IPS DF 4.7 (cell line): Measurements from ENCODE around the gene UNC5A.

Experiments
- DNase-seq: peaks from one replicate; pipeline ENCODE4 v3.0.0-alpha.2; 2013; ENCODE audit warnings: low spot score; ENCODE audit errors: extremely low read depth

UNC5A gene

DNA sequence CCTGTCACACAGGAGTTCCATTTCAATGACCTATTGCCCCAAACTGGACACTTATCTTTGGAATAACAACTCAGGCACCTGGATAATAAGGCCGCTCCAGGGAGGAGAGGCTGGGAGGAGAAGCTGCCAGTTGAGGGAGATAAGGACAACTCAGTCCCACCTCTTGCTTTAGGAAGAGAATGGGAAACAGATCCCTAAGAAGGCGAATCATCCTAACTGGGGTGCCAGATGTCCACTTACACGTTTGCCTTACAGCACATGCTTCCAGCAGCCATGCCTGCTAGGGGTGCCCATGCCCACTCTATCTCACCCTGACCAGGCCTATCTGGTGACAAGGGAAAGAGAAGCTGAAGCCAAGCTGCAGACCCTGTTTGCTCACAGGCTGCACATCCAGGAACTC, 82.3 kb downstream of the UNC5A start:
- no peak for DNase-seq

- no peak for DNase-seq
Measured at GRCh38 chr5:176894298-176894697, 83.9 kb downstream of the UNC5A start.

DNA sequence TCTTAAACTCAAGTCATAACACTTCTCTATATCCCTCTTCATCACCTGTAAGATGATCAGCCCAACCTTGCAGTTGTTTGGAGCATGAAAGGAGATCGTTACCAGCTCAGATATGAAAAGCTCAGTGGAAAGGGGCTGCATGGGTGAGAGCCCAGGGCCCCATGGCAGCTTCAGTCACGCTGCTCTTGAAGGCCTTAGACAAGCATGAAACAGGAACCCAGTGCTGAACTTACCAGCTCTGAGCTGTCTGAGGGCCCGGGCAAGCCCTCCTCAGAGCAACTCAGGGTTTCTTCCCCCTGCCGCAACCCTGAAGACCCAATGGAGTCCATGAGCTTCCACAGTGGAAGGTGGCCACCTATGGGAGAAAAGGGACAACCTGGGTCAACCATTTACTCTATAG, 85.5 kb downstream of the UNC5A start:
- no peak for DNase-seq

- no peak for DNase-seq
Measured at GRCh38 chr5:176897263-176897662, 86.9 kb downstream of the UNC5A start.

DNA sequence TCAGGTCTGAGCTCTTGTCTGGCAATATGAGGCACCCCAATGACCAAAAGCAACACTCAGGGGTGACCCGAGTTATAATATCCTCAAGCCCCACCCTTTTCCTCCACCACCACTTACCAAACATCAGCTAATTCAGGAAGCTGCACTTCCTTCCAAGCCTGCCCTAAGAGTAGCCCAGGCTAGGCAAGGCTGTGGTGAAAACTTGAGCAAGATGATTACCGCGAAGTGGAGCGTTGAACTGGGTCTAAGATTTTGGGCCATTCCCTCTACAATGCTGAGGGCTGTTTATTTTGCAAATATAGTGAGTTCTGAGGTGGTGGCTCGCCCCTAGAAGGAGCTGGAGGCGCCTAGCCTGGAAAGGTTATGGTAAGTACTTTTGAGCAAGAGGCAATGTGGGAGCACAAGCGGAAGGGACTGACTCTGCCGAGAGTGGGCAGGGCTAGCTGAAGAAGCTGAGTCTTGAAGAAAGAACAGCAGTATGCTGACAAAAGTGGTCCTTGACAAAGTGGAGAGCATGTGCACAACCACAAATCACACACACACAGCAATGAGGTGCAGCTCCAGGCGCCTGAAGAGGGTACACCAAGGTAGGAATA, 89.0 kb downstream of the UNC5A start, which contains the start of gene HK3:
HK3 (minus strand) TSS at position 51 of the 596 bp plus-strand sequence. CDS start 3,187 bp downstream, outside the sequence.
- DNase-seq, result no peak

- no peak for DNase-seq
Measured at GRCh38 chr5:176899946-176900779, 89.8 kb downstream of the UNC5A start.

DNA sequence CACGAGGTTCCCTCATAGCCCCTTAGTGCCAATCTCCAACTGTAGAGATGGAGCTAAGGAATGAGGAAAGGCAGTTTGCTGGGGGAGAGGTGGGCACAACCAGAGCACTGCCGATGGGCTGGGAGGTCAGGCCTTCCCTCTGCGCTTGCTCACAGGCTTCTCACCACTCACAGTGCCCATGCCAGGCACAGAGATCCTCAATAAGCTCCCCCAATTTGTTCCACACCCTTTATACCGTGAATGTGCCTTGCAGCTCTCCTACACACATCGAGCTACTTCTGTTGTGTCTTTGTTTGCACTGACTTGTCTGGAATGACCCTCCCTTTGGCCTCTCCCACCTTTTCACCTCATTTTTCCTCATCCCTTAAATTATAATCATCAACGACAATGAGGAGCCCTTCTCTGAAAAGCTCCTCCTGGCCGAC, 90.4 kb downstream of the UNC5A start:
- DNase-seq, result no peak

DNA sequence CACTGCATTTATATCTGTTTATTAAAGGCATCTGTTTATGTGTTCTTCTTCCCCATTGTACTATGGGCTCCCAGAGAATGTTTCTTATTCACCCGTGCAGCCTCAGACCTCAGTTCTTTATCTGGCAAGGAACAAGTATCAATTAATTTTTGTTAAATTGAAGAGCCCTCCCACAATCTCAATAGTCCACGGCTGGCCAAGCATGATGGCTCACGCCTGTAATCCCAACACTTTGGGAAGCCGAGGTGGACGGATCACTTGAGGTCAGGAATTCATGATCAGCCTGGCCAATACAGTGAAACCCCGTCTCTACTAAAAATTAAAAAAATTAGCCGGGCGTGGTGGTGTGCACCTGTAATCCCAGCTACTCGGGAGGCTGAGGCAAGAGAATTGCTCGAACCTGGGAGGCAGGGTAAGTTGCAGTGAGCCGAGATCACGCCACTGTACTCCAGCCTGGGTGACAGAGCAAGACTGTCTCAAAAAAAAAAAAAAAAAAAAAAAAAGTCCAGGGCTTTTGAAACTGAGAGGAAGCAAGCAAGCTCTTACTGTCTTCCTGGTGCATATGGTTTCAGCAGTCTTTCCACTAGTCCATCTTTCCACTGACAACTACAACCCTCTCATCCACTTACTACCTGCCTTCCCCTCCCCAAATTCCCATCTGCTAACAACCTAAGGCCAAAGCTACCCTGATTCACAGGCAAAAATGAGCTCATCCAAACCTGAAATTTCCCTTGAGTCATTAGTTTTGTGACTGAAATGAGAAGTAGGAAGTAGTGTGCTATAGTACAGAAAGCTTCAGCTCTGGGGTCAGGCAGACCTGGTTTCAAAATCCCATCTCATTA, 91.1 kb downstream of the UNC5A start:
- no peak for DNase-seq

DNA sequence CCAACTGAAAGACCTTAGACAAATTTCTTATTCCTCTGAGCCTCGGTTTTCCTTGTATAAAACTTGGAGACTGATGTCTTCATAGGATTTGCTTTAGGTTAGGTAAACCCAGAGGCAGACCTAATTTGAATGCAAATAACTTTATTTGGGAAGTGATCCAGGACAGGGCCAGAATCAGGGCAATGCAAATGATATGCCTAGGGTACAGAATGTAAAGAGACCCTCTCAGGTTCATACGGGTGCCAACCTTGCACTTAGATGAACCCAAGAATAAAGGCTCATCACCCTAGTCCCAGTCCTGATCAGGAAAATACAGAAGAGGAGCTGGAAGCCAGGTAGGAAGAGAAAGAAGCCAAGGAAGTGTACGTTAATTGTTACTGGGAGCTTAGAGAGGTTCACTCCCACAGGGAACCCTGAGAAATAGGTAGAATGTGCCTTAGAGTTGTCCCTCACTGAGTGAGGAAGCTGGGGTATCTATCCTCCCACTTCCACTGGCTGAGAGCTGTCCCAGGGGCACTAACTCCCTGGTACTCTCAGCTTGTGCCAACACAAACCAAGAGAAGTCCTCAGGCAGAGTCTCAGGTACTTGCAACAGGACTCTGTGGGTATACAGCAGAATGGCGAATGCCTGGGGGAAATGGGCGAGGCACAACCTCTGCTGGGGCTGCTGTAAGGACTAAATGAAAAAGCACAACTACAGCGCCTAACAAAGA, 91.9 kb downstream of the UNC5A start:
- DNase-seq, result no peak

DNA sequence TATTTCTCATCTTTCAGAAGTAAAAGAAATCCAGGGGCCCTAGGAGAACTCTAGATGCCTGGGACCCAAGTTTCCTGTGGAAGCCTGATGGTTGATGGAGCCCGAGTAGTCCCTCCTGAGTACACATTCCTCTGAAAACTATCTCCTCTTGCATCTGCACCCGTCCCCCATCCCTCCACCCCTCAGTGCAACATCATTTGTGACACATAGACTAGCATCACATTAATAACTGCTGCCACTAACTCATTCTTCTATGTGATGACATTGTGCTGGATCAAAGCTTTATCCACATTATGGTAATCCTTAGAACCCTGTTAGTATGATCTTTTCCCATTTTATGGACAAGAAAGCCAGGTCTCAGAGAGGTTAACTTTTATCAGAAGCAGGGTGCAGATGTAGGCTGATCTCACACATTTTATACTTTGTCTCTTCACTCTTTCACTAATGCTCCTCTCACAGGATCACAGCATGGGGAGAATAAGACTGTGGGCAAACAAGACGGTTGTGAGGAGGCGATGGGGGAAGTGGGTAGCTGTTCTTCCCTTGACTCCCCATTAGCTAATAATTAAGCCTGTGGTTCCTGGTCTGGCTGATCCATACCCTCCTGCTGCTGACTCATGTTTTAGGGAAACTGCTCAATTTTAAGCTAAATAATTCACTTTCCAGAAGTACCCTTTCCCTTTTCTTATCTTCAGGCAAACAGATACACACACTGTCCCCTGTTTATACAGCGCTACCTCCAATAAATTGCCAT, 92.7 kb downstream of the UNC5A start:
- DNase-seq, result no peak

GRCh38 chr5:176904276-176904675, 93.9 kb downstream of the UNC5A start:
- DNase-seq, result no peak

DNA sequence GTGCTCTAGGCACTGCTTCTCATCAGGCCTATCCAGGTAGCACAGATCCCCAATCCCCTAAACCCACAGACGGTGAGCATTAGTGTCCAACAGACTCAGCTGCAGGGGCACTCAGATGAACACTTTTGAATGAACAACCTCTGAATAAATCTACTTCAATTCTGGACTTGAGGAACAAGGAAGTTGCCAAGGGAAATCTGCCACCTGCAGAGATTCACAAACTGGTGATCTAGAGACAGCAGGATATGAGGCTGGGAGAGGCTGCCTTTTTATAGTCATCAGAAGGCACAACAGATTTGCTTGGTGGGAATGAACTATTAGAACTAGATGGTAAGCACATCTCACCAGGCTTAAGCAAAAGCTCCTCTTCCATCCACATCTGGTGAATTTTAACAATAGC, 95.8 kb downstream of the UNC5A start:
- no peak for DNase-seq

DNA sequence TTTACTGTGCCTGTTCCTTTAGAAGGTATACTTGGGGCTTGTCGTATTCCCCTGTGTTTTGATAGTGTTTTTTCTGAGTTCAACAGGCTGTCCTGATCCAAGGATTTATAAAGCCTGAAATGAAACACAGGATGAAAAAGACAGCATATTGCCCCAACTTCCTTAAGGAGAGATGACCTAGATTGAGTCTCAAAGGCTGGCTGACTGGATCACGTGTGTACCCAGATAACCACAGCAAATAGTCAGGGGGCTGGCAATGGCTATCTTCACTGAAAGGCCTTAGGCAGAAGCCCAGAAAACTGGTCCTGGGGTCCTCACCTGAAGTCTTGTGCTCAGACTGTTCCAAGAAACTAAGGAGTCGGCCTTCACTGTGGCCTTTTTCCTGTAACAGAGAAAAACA, 96.4 kb downstream of the UNC5A start:
- no peak for DNase-seq

DNA sequence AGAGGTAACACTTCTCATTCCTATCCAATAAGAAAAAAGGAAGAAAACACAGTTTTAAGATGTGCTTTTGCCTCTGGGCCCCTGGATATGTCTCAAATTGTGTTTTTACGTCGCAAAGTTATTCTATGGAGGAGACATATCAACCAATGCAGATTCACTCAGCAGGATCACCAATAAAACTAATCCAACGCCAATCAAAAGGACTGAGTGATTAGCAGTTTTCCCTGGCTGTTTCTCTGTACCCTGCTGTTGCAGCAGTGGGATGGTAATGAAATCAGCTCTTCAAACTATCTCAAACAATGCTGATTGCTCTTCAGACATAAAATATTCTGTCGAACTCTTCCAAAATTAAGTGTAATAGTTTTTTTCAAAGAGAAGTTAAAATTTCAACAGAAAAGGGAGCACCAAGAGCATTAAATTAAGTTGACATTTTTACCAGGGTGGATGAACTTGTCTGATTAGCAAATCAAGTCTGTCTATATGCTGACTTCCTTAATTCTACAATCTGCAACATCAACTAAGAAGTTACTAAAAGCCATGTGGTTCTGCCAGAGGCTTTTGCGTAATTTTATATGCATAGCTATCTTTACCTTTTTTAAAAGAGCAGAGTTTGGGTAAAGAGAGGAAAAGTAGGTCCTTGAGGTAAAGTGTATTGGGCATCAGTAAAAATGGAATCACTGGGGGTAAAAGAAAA, 98.5 kb downstream of the UNC5A start:
- no peak for DNase-seq

GRCh38 chr5:176912115-176912514, 101.8 kb downstream of the UNC5A start:
- no peak for DNase-seq

GRCh38 chr5:176915906-176916305, 105.5 kb downstream of the UNC5A start:
- DNase-seq, result no peak

- no peak for DNase-seq
Measured at GRCh38 chr5:176916337-176916736, 106.0 kb downstream of the UNC5A start.

- DNase-seq, result no peak
Measured at GRCh38 chr5:176918613-176919012, 108.3 kb downstream of the UNC5A start.

- no peak for DNase-seq
Measured at GRCh38 chr5:176921714-176922113, 111.4 kb downstream of the UNC5A start.

DNA sequence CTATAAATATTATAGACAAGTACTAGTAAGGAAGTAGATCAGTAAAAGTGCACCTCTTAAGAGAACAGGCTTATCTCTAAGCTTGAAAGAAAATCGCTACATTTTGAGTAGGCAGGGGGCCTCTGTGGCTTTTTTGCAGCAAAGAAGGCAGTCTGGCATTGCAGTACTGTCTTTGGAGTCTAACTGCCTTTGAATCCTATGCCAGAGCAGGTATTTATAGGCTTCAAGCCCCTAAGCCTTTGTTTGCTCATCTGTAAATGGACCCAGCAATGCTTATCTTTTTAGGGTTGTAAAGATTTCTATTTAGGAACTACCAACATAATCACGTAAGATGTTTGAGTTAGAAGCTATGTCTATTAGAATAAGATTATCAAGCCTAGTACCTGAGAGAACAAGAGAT, 112.5 kb downstream of the UNC5A start:
- DNase-seq, result no peak
